WTC11 (cell line): ENCODE results near the gene TTI1.

Source experiments
- ELF4 ChIP-seq: sonication (generic); formaldehyde crosslinking; IDR thresholded peaks from 2 replicates; pipeline ENCODE4 v1.8.1; 2022; ENCODE audit warnings: low read depth, mild to moderate bottlenecking, moderate library complexity, missing genetic modification reagents
- ETV6 ChIP-seq: sonication (generic); formaldehyde crosslinking; IDR thresholded peaks from 2 replicates; pipeline ENCODE4 v1.8.1; 2022; ENCODE audit warnings: mild to moderate bottlenecking, missing genetic modification reagents
- TCF7 ChIP-seq: sonication (generic); formaldehyde crosslinking; IDR thresholded peaks from 2 replicates; pipeline ENCODE4 v1.8.0; 2022; ENCODE audit warnings: mild to moderate bottlenecking, low read depth, missing genetic modification reagents, moderate library complexity
- ZNF281 ChIP-seq: sonication (generic); formaldehyde crosslinking; IDR thresholded peaks from 2 replicates; pipeline ENCODE4 v1.8.0; 2023; ENCODE audit warnings: mild to moderate bottlenecking, missing genetic modification reagents
- TF ChIP-seq, protein P1 (sequence below): fragments of 200-600 bp; IDR thresholded peaks from 2 replicates; pipeline ENCODE4 v1.8.0; 2022; ENCODE audit warnings: antibody characterized with exemption
- TF ChIP-seq, protein P2 (sequence below): sonication (generic); formaldehyde crosslinking; IDR thresholded peaks from 2 replicates; pipeline ENCODE4 v1.8.0; 2022; ENCODE audit warnings: mild to moderate bottlenecking, missing genetic modification reagents

- TF ChIP-seq, protein P1, sequence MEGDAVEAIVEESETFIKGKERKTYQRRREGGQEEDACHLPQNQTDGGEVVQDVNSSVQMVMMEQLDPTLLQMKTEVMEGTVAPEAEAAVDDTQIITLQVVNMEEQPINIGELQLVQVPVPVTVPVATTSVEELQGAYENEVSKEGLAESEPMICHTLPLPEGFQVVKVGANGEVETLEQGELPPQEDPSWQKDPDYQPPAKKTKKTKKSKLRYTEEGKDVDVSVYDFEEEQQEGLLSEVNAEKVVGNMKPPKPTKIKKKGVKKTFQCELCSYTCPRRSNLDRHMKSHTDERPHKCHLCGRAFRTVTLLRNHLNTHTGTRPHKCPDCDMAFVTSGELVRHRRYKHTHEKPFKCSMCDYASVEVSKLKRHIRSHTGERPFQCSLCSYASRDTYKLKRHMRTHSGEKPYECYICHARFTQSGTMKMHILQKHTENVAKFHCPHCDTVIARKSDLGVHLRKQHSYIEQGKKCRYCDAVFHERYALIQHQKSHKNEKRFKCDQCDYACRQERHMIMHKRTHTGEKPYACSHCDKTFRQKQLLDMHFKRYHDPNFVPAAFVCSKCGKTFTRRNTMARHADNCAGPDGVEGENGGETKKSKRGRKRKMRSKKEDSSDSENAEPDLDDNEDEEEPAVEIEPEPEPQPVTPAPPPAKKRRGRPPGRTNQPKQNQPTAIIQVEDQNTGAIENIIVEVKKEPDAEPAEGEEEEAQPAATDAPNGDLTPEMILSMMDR = no peak
- TF ChIP-seq ETV6 (CRISPR knock-in tag) (no peak), ELF4 (no peak), TCF7 (no peak), ZNF281 (CRISPR knock-in tag) (no peak)
- TF ChIP-seq, protein P2, sequence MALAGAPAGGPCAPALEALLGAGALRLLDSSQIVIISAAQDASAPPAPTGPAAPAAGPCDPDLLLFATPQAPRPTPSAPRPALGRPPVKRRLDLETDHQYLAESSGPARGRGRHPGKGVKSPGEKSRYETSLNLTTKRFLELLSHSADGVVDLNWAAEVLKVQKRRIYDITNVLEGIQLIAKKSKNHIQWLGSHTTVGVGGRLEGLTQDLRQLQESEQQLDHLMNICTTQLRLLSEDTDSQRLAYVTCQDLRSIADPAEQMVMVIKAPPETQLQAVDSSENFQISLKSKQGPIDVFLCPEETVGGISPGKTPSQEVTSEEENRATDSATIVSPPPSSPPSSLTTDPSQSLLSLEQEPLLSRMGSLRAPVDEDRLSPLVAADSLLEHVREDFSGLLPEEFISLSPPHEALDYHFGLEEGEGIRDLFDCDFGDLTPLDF (CRISPR knock-in tag) = no peak
These were observed 37.2 kb downstream of the TTI1 start for GRCh38 chr20:37995856-37996605.
